CD4-positive, alpha-beta memory T cell (primary cell): ENCODE measurements around the gene ASAH2. TPM values are rescaled to one million over a fixed set of nuclear protein-coding genes. Genes with fewer than 3 reads are reported as not detected.
"Not testable (repeated sequence)": the region's sequence is repeated elsewhere in the genome, so short reads cannot be mapped to it uniquely, and the experiment has no call there.

Source experiments
- CTCF ChIA-PET: fragments of 350-600 bp; sonication (Branson Sonifier 250); formaldehyde crosslinking; loops from one replicate; lab custom pipeline; 2021; ENCODE audit warnings: inconsistent platforms; ENCODE audit not compliant: partially characterized antibody; lab: Charles Lee
- POLR2A ChIA-PET: fragments of 350-600 bp; sonication (Branson Sonifier 250); formaldehyde crosslinking; loops from one replicate; lab custom pipeline; 2021; ENCODE audit not compliant: partially characterized antibody; lab: Charles Lee
- DNase-seq, 5 donors: peaks; one replicate each; pipeline versions ENCODE4 v3.0.0 to v3.0.0-alpha.2; 2020 to 2022; ENCODE audit warnings: mixed read lengths in 1 of 5
- H3K27ac ChIP-seq: one replicate; pipeline ENCODE4 v1.7.0; 2013; ENCODE audit warnings: low read depth, low read length
- H3K27me3 ChIP-seq: 2 replicates; pipeline ENCODE4 v1.7.0; 2013; ENCODE audit warnings: mild to moderate bottlenecking, low read length, moderate library complexity; ENCODE audit not compliant: insufficient read depth
- H3K36me3 ChIP-seq: 2 replicates; pipeline ENCODE4 v1.7.0; 2013; ENCODE audit warnings: mild to moderate bottlenecking, low read length, moderate library complexity; ENCODE audit not compliant: insufficient read depth
- H3K4me1 ChIP-seq: 2 replicates; pipeline ENCODE4 v1.7.0; 2013; ENCODE audit warnings: mild to moderate bottlenecking, low read length, moderate library complexity; ENCODE audit not compliant: insufficient read depth
- H3K4me3 ChIP-seq, 2 donors: one replicate each; pipeline ENCODE4 v1.7.0; 2013; ENCODE audit warnings: low read length in 2 of 2, mild to moderate bottlenecking in 1 of 2
- H3K9me3 ChIP-seq, 2 donors: one replicate each; pipeline ENCODE4 v1.7.0; 2013; ENCODE audit warnings: low read length in 2 of 2, control low read depth in 1 of 2; ENCODE audit not compliant: control insufficient read depth in 1 of 2
- H3K27ac Mint-ChIP-seq, 7 donors: one replicate each; pipeline ENCODE4 v1.8.0; 2020 to 2021; ENCODE audit warnings: mixed read lengths in 7 of 7, mild to moderate bottlenecking in 6 of 7, inconsistent platforms in 3 of 7, moderate library complexity in 3 of 7
- H3K27me3 Mint-ChIP-seq, 2 donors: one replicate each; pipeline ENCODE4 v1.8.0; 2020 to 2021; ENCODE audit warnings: mixed read lengths in 2 of 2
- H3K36me3 Mint-ChIP-seq, 2 donors: one replicate each; pipeline ENCODE4 v1.8.0; 2020 to 2021; ENCODE audit warnings: mixed read lengths in 2 of 2, inconsistent platforms in 1 of 2, mild to moderate bottlenecking in 1 of 2
- H3K4me1 Mint-ChIP-seq, 4 donors: one replicate each; pipeline ENCODE4 v1.8.0; 2020 to 2021; ENCODE audit warnings: mixed read lengths in 4 of 4, mild to moderate bottlenecking in 1 of 4
- H3K4me3 Mint-ChIP-seq, 8 donors: one replicate each; pipeline ENCODE4 v1.8.0; 2020 to 2021; ENCODE audit warnings: mixed read lengths in 8 of 8, mild to moderate bottlenecking in 7 of 8, moderate library complexity in 6 of 8, inconsistent platforms in 3 of 8
- H3K9me3 Mint-ChIP-seq, 8 donors: one replicate each; pipeline ENCODE4 v1.8.0; 2020 to 2021; ENCODE audit warnings: mixed read lengths in 8 of 8, mild to moderate bottlenecking in 5 of 8, inconsistent platforms in 3 of 8, moderate library complexity in 1 of 8
- intact Hi-C: fragments of 100-400 bp; cut with micrococcal nuclease; formaldehyde crosslinking; loops from one replicate; pipeline ENCODE4 v1.15.1; 2023
- polyA plus RNA-seq, 2 donors: library from polyadenylated mRNA; unstranded; fragments of 300-500 nt; fragmentation: Illumina TruSeq; gene quantifications; one replicate each; pipeline ENCODE4 v1.2.3, GENCODE V29; 2021
- total RNA-seq, 2 experiments: library from RNA; stranded (reverse); gene quantifications; one replicate each; pipeline ENCODE4 v1.2.3, GENCODE V29; 2021

The ASAH2 gene
- total and polyA plus RNA-seq, 4 experiments from 2014 or later: 0.88 to 4.8 (median 2.8) TPM

DNA sequence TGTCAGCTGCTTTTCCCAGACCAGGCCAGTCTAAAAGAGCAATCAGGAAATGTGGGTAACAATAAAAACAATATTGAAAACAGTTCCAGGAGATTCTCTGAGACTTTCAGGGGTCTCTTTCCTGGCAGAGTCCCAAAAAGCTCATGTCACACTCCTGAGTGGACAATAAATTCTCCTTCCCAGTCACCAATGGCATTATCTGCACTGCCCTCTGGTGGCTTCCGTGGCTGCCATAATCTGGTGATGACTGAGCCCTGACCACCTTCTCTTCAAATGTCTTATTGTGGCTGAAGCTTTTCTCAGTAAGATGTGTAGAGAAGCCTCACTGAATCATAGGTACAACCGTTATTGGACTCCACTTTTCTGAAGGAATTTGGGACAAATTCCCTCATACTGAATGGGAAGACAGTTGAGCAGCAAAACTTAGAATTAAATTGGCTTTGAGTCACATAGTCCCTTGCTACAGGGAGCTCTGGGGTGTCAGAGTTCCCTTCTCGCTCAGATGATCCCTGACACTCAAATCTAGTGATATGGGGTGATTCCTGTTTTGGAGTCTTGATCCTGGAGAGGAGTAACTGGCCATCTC, 24.4 kb upstream of the ASAH2 start:
- ChIA-PET POLR2A (interaction anchor here (1.4 kb wide), 1 partner anchor 349 kb away, joined by 5 read pairs; no protein-coding TSS in a partner anchor), CTCF (interaction anchor here (0.8 to 1.8 kb wide), 4 partner anchors 9 to 347 kb away, joined by 3 to 5 read pairs (median 4); no protein-coding TSS in a partner anchor)
- no peak overlapping the region for H3K27ac Mint-ChIP-seq
- no peaks in the 10 kb centered on the region for H3K27me3 ChIP-seq
- no peak overlapping the region for H3K27ac ChIP-seq
- no peak overlapping the region for H3K4me3 ChIP-seq
- H3K4me3 Mint-ChIP-seq: no peak overlapping the region
- no peaks in the 10 kb centered on the region for H3K36me3 Mint-ChIP-seq
- peaks cover 0 to 1% (median 0%) of the 10 kb centered on the region in 4 donors for H3K4me1 Mint-ChIP-seq
- H3K4me1 ChIP-seq: no peaks in the 10 kb centered on the region
- DNase-seq: peak in 2 of 5 donors; percentile 7 to 8
- H3K27me3 Mint-ChIP-seq: peaks cover 12 to 21% of the 10 kb centered on the region in 2 donors
- no peaks in the 10 kb centered on the region for H3K9me3 ChIP-seq
- intact Hi-C loops: loop anchor here (5.0 kb wide), 1 partner anchor 683 kb away; no protein-coding TSS in a partner anchor
- no peaks in the 10 kb centered on the region for H3K36me3 ChIP-seq
- peaks cover 0 to 2% (median 0%) of the 10 kb centered on the region in 8 donors for H3K9me3 Mint-ChIP-seq

- no peak for DNase-seq
- H3K4me3 ChIP-seq: no peak overlapping the region
- H3K36me3 ChIP-seq: no peaks in the 10 kb centered on the region
- no peak overlapping the region for H3K27ac Mint-ChIP-seq
- H3K27me3 Mint-ChIP-seq: peaks cover 12 to 14% of the 10 kb centered on the region in 2 donors
- H3K9me3 Mint-ChIP-seq: peaks cover 0 to 2% (median 0%) of the 10 kb centered on the region in 8 donors
- POLR2A ChIA-PET: no interaction called here
- no peaks in the 10 kb centered on the region for H3K27me3 ChIP-seq
- CTCF ChIA-PET: no interaction called here
- no peak overlapping the region for H3K4me3 Mint-ChIP-seq
- H3K36me3 Mint-ChIP-seq: no peaks in the 10 kb centered on the region
- no peaks in the 10 kb centered on the region for H3K9me3 ChIP-seq
- peaks cover 0 to 1% (median 0%) of the 10 kb centered on the region in 4 donors for H3K4me1 Mint-ChIP-seq
- no peaks in the 10 kb centered on the region for H3K4me1 ChIP-seq
- H3K27ac ChIP-seq: no peak overlapping the region
- intact Hi-C loops: no loop called here
Measured at GRCh38 chr10:50272531-50272930, 21.2 kb upstream of the ASAH2 start.

- no peak overlapping the region for H3K4me3 Mint-ChIP-seq
- intact Hi-C loops: no loop called here
- Histone ChIP-seq H3K36me3 (no peaks in the 10 kb centered on the region), H3K9me3 (no peaks in the 10 kb centered on the region), H3K4me1 (no peaks in the 10 kb centered on the region), H3K4me3 (no peak overlapping the region), H3K27ac (no peak overlapping the region), H3K27me3 (no peaks in the 10 kb centered on the region)
- no peaks in the 10 kb centered on the region for H3K36me3 Mint-ChIP-seq
- H3K27ac Mint-ChIP-seq: no peak overlapping the region
- H3K9me3 Mint-ChIP-seq: peaks cover 0 to 2% (median 0%) of the 10 kb centered on the region in 8 donors
- ChIA-PET POLR2A (no interaction called here), CTCF (no interaction called here)
- no peak for DNase-seq
- peaks cover 0 to 1% (median 0%) of the 10 kb centered on the region in 4 donors for H3K4me1 Mint-ChIP-seq
- peaks cover 12% of the 10 kb centered on the region in 2 donors for H3K27me3 Mint-ChIP-seq
Measured at GRCh38 chr10:50271564-50272250, 20.4 kb upstream of the ASAH2 start.

DNA sequence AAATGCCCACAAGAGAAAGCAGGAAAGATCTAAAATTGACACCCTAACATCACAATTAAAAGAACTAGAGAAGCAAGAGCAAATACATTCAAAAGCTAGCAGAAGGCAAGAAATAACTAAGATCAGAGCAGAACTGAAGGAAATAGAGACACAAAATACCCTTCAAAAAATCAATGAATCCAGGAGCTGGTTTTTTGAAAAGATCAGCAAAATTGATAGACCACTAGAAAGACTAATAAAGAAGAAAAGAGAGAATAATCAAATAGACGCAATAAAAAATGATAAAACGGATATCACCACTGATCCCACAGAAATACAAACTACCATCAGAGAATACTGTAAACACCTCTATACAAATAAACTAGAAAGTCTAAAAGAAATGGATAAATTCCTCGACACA, 16.6 kb upstream of the ASAH2 start:
- H3K4me3 ChIP-seq, CTCF ChIA-PET, H3K36me3 Mint-ChIP-seq, H3K4me1 Mint-ChIP-seq, intact Hi-C loops, H3K27ac Mint-ChIP-seq, H3K9me3 ChIP-seq, H3K27me3 ChIP-seq, H3K27ac ChIP-seq, H3K4me3 Mint-ChIP-seq, H3K9me3 Mint-ChIP-seq, H3K4me1 ChIP-seq, H3K36me3 ChIP-seq, DNase-seq: not testable (repeated sequence)
- H3K27me3 Mint-ChIP-seq: peaks cover 9 to 12% of the 10 kb centered on the region in 2 donors
- POLR2A ChIA-PET: interaction anchor here (0.7 kb wide), 1 partner anchor 106 kb away, joined by 3 read pairs; no protein-coding TSS in a partner anchor

DNA sequence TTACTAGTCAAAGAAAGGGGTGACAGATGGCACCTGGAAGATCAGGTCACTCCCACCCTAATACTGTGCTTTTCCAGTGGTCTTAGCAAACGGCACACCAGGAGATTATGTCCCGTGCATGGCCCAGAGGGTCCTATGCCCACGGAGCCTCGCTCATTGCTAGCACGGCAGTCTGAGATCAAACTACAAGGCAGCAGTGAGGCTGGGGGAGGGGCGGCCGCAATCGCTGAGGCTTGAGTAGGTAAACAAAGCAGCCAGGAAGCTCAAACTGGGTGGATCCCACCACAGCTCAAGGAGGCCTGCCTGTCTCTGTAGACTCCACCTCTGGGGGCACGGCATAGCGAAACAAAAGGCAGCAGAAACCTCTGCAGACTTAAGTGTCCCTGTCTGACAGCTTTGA, 11.3 kb upstream of the ASAH2 start:
- POLR2A ChIA-PET: interaction anchor here (0.8 kb wide), 1 partner anchor 360 kb away, joined by 3 read pairs; no protein-coding TSS in a partner anchor

GRCh38 chr10:50260791-50261281, 9.5 kb upstream of the ASAH2 start:
- Mint-ChIP-seq H3K27me3 (peaks cover 10 to 18% of the 10 kb centered on the region in 2 donors), H3K27ac (peak overlapping the region in 1 of 7 donors; percentile 61), H3K4me3 (no peak overlapping the region), H3K36me3 (no peaks in the 10 kb centered on the region), H3K9me3 (peaks cover 0 to 3% (median 0%) of the 10 kb centered on the region in 8 donors), H3K4me1 (peaks cover 0 to 5% (median 2%) of the 10 kb centered on the region in 4 donors)
- intact Hi-C loops: no loop called here
- ChIA-PET POLR2A (no interaction called here), CTCF (no interaction called here)
- H3K9me3 ChIP-seq: no peaks in the 10 kb centered on the region
- no peaks in the 10 kb centered on the region for H3K27me3 ChIP-seq
- DNase-seq: peak in 1 of 5 donors; percentile 11
- H3K4me3 ChIP-seq: no peak overlapping the region
- H3K4me1 ChIP-seq: no peaks in the 10 kb centered on the region
- H3K27ac ChIP-seq: no peak overlapping the region
- no peaks in the 10 kb centered on the region for H3K36me3 ChIP-seq

More for the DNA sequence above, 11.3 kb upstream of the ASAH2 start:
- H3K36me3 ChIP-seq, H3K27ac Mint-ChIP-seq, intact Hi-C loops, H3K9me3 Mint-ChIP-seq, H3K36me3 Mint-ChIP-seq, H3K4me3 ChIP-seq, CTCF ChIA-PET, H3K27ac ChIP-seq, H3K4me1 ChIP-seq, H3K4me1 Mint-ChIP-seq, H3K4me3 Mint-ChIP-seq, H3K9me3 ChIP-seq, H3K27me3 ChIP-seq: not testable (repeated sequence)
- DNase-seq: peak in 2 of 5 donors; percentile 14 to 39
- peaks cover 9 to 11% of the 10 kb centered on the region in 2 donors for H3K27me3 Mint-ChIP-seq

GRCh38 chr10:50254479-50254878, 3.2 kb upstream of the ASAH2 start:
- no peak overlapping the region for H3K4me3 ChIP-seq
- ChIA-PET CTCF (no interaction called here), POLR2A (no interaction called here)
- no peak for DNase-seq
- H3K4me1 Mint-ChIP-seq: no peaks in the 10 kb centered on the region
- intact Hi-C loops: no loop called here
- H3K36me3 ChIP-seq: no peaks in the 10 kb centered on the region
- no peak overlapping the region for H3K27ac Mint-ChIP-seq
- H3K36me3 Mint-ChIP-seq: no peaks in the 10 kb centered on the region
- H3K27ac ChIP-seq: no peak overlapping the region
- no peak overlapping the region for H3K4me3 Mint-ChIP-seq
- H3K9me3 ChIP-seq: no peaks in the 10 kb centered on the region
- no peaks in the 10 kb centered on the region for H3K27me3 ChIP-seq
- H3K9me3 Mint-ChIP-seq: no peaks in the 10 kb centered on the region
- peaks cover 7 to 25% of the 10 kb centered on the region in 2 donors for H3K27me3 Mint-ChIP-seq
- no peaks in the 10 kb centered on the region for H3K4me1 ChIP-seq
